ENCODE measurements around the gene CNIH2.

CNIH2 gene

GRCh38 chr11:66333220-66333877 lies 55.4 kb downstream of the CNIH2 start:
- DNase-seq: no peak
